HepG2 (cell line): ENCODE data around the gene PPIP5K2. TPM values are rescaled to one million over a fixed set of nuclear protein-coding genes. Genes with fewer than 3 reads are reported as not detected.

Experiments used
- ATAC-seq: fragments of 200-7000 bp; cut with Tn5 transposase; 3 replicates; pipeline ENCODE4 v1.9.1; 2020; ENCODE audit warnings: mild to moderate bottlenecking, moderate library complexity
- BruUV-seq: library from RNA; stranded (reverse); fragments of 400-500 nt; replicated peaks from 2 replicates; lab custom pipeline; 2021; lab: Mats Ljungman, UMichigan
- CTCF ChIA-PET: fragments of 300-600 bp; formaldehyde crosslinking; extraction: SDS; loops from one replicate; lab custom pipeline; 2021; ENCODE audit warnings: low total read pairs, inconsistent platforms, low intra/inter-chr PET ratio; lab: Yijun Ruan, JAX
- POLR2A ChIA-PET: fragments of 350-600 bp; sonication (Branson Sonifier 250); formaldehyde crosslinking; loops from one replicate; lab custom pipeline; 2020; ENCODE audit warnings: antibody characterized with exemption, inconsistent platforms; lab: Yijun Ruan, JAX
- DNase-seq: peaks from one replicate; pipeline ENCODE4 v3.0.0-alpha.2; 2015; ENCODE audit warnings: low spot score
- FAIRE-seq: peaks from 3 replicates; lab custom pipeline; 2011; peaks lifted over from hg19 to GRCh38; lab: Jason Lieb, UNC
- H2AFZ ChIP-seq: one replicate; pipeline ENCODE4 v1.6.1; 2011; ENCODE audit warnings: low read length, inconsistent platforms
- H3K27ac ChIP-seq: fragments of 300-600 bp; 3 replicates; pipeline ENCODE4 v1.8.0; 2011; ENCODE audit warnings: mixed run types, mild to moderate bottlenecking, mixed read lengths, low read length, inconsistent platforms; ENCODE audit not compliant: insufficient read depth; ENCODE audit errors: extremely low read length
- H3K27me3 ChIP-seq, 2 experiments: fragments of 200-600 bp in 1 of 2; 2 replicates in 1 of 2; 3 replicates in 1 of 2; pipeline versions ENCODE4 v1.6.0 to v1.8.0; 2011; ENCODE audit warnings: low read length in 2 of 2, mild to moderate bottlenecking in 2 of 2, moderate library complexity in 2 of 2, inconsistent platforms in 1 of 2; ENCODE audit not compliant: insufficient read depth in 2 of 2, control insufficient read depth in 1 of 2
- H3K36me3 ChIP-seq, 2 experiments: fragments of 200-600 bp in 1 of 2; replicated peaks in 1 of 2; 2 replicates in 1 of 2; 3 replicates in 1 of 2; pipeline versions ENCODE4 v1.5.1 to v1.8.0; 2011; ENCODE audit warnings: low read length in 2 of 2, inconsistent platforms in 1 of 2; ENCODE audit not compliant: insufficient read depth in 2 of 2, control insufficient read depth in 1 of 2
- H3K4me1 ChIP-seq: 2 replicates; pipeline ENCODE4 v1.5.1; 2012; ENCODE audit warnings: low read length, inconsistent platforms; ENCODE audit not compliant: insufficient read depth
- H3K4me2 ChIP-seq: 2 replicates; pipeline ENCODE4 v1.6.0; 2011; ENCODE audit warnings: low read depth, low read length, inconsistent platforms
- H3K4me3 ChIP-seq, 3 experiments: fragments of 200-600 bp in 1 of 3; sonication (generic), shearing (Covaris generic) in 1 of 3; replicated peaks in 1 of 3; 2 replicates each; pipeline ENCODE4 v1.5.1; 2011 to 2016; ENCODE audit warnings: low read length in 3 of 3, inconsistent platforms in 2 of 3, low read depth in 2 of 3, mild to moderate bottlenecking in 2 of 3, control low read depth in 1 of 3, mixed read lengths in 1 of 3; ENCODE audit not compliant: insufficient read depth in 1 of 3
- H3K79me2 ChIP-seq: one replicate; pipeline ENCODE4 v1.6.1; 2011; ENCODE audit warnings: low read length, inconsistent platforms; ENCODE audit not compliant: insufficient read depth
- H3K9ac ChIP-seq: 2 replicates; pipeline ENCODE4 v1.6.0; 2011; ENCODE audit warnings: mild to moderate bottlenecking, low read depth, low read length, inconsistent platforms; ENCODE audit not compliant: insufficient read depth
- H3K9me3 ChIP-seq: 2 replicates; pipeline ENCODE4 v1.5.1; 2012; ENCODE audit warnings: mild to moderate bottlenecking, low read length
- H4K20me1 ChIP-seq: 2 replicates; pipeline ENCODE4 v1.6.0; 2011; ENCODE audit warnings: inconsistent platforms, mild to moderate bottlenecking, low read length, moderate library complexity; ENCODE audit not compliant: insufficient read depth
- DPF2 ChIP-seq: sonication (generic); formaldehyde crosslinking; IDR thresholded peaks from 2 replicates; pipeline ENCODE4 v1.4.0; 2020; ENCODE audit warnings: mild to moderate bottlenecking, low read depth, missing genetic modification reagents, borderline replicate concordance
- HMG20A ChIP-seq: IDR thresholded peaks from 2 replicates; pipeline ENCODE4 v1.6.1; 2016; ENCODE audit warnings: borderline replicate concordance
- HNRNPUL1 ChIP-seq: fragments of 200-400 bp; formaldehyde crosslinking; IDR thresholded peaks from 2 replicates; pipeline ENCODE4 v1.6.1; 2017; ENCODE audit warnings: low read depth, mild to moderate bottlenecking, low read length, moderate library complexity
- IRF2 ChIP-seq: IDR thresholded peaks from 2 replicates; pipeline ENCODE4 v1.6.1; 2018; ENCODE audit warnings: missing genetic modification reagents, missing compliant biosample characterization
- IRX3 ChIP-seq: sonication (generic); formaldehyde crosslinking; IDR thresholded peaks from 2 replicates; pipeline ENCODE4 v1.8.1; 2023; ENCODE audit warnings: mild to moderate bottlenecking, low read depth, missing genetic modification reagents, borderline replicate concordance
- NR1H2 ChIP-seq: sonication (generic); formaldehyde crosslinking; IDR thresholded peaks from 2 replicates; pipeline ENCODE4 v1.8.1; 2022; ENCODE audit warnings: low read depth, missing genetic modification reagents, borderline replicate concordance
- ONECUT2 ChIP-seq: sonication (generic); formaldehyde crosslinking; IDR thresholded peaks from 2 replicates; pipeline ENCODE4 v1.4.0; 2020; ENCODE audit warnings: missing genetic modification reagents
- RARG ChIP-seq: sonication (generic); formaldehyde crosslinking; IDR thresholded peaks from 2 replicates; pipeline ENCODE4 v1.4.0; 2020; ENCODE audit warnings: low read depth, mild to moderate bottlenecking, missing genetic modification reagents
- SAFB2 ChIP-seq: sonication (generic); formaldehyde crosslinking; IDR thresholded peaks from 2 replicates; pipeline ENCODE4 v1.5.1; 2020; ENCODE audit warnings: missing genetic modification reagents, low read depth, mild to moderate bottlenecking, borderline replicate concordance
- ZNF512B ChIP-seq: sonication (generic); formaldehyde crosslinking; IDR thresholded peaks from 2 replicates; pipeline ENCODE4 v1.5.1; 2020; ENCODE audit warnings: missing genetic modification reagents, mild to moderate bottlenecking, borderline replicate concordance
- ZNF563 ChIP-seq: sonication (generic); formaldehyde crosslinking; IDR thresholded peaks from 2 replicates; pipeline ENCODE4 v1.8.0; 2022; ENCODE audit warnings: mild to moderate bottlenecking, moderate library complexity, missing genetic modification reagents
- ZNF672 ChIP-seq: sonication (generic); formaldehyde crosslinking; IDR thresholded peaks from 2 replicates; pipeline ENCODE4 v1.8.1; 2022; ENCODE audit warnings: missing genetic modification reagents
- WGBS: methylation state at CpG from one replicate; pipeline ENCODE4 v1.1.6; 2017; ENCODE audit warnings: low lambda C conversion rate; 5-methylcytosine and 5-hydroxymethylcytosine counted together
- in situ Hi-C: cut with HindIII; loops from 2 replicates; pipeline ENCODE4 v1.10.0; 2017; ENCODE audit warnings: low pct_unique_long_range_greater_than_20kb; ENCODE audit not compliant: extremely low pct_ligation_motif_present
- intact Hi-C: fragments of 100-400 bp; cut with micrococcal nuclease; formaldehyde crosslinking; loops from one replicate; pipeline ENCODE4 v1.10.0; 2022; ENCODE audit not compliant: unreplicated experiment
- polyA plus RNA-seq, 8 experiments: library from polyadenylated mRNA; depleted of rRNA in 3 of 8; stranded (reverse) in 7 of 8; unstranded in 1 of 8; fragments of >200 nt; fragmentation: Illumina TruSeq in 4 of 8; extraction: Trizol in 4 of 8; gene quantifications; 2 replicates each; pipeline versions ENCODE4 v1.2.1 to v1.2.3, GENCODE V29; 2011 to 2016; ENCODE audit warnings: low read depth in 4 of 8, missing spikeins in 1 of 8, mixed read lengths in 1 of 8; ENCODE audit not compliant: insufficient read depth in 1 of 8
- total RNA-seq, 5 experiments: library from RNA; depleted of rRNA; stranded (reverse); fragments of >200 nt; fragmentation: Illumina TruSeq; extraction: Trizol; gene quantifications; 2 replicates each; pipeline ENCODE4 v1.2.3, GENCODE V29; 2016; ENCODE audit warnings: low read depth in 1 of 5
- TF ChIP-seq, protein P1 (sequence below): IDR thresholded peaks from 2 replicates; pipeline ENCODE4 v1.6.1; 2018; ENCODE audit warnings: missing genetic modification reagents, mild to moderate bottlenecking, missing compliant biosample characterization
- TF ChIP-seq, protein P2 (sequence below): sonication (generic); formaldehyde crosslinking; IDR thresholded peaks from 2 replicates; pipeline ENCODE4 v1.4.0; 2020; ENCODE audit warnings: mild to moderate bottlenecking, missing genetic modification reagents

PPIP5K2 gene
- total and polyA plus RNA-seq, 2 of the 13 experiments (the other 11 are each of a cell fraction or from before 2014, with no cell fraction given) = 19.7 to 45.6 TPM

DNA sequence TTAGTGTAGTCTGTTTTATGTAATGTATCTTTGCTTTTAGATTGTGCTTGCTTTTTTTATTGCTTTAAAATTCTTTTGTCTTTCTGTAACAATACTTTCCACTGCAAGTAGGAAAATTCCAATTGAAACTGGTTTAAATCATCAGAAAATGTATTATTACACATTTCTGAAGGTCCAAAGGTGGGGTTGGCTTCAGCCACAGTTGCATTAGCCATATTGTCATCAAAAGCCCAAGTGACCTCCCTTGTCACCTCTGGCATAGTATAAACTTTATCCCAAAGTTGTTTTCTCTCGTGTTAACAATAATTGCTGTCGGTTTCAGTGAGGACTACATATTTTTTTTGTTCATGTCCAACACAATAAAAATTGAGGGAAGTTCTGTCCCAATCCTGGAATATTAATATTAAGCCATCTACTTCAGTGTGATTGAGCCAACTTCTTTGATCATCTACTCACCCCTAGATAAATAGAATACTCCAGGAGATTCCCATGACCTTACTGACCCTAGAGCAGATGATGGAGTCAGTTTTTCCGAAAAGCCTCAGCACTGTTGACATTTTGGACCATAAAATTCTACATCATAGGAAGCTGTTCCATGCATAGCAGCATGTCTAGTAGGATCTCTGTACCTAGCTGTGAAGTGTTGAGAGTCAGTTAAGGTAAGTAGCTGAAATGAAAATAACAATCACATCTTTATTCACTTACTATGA, 86.0 kb downstream of the PPIP5K2 start:
- Histone ChIP-seq H3K4me3 (no peak overlapping the region), H3K4me2 (no peak overlapping the region), H3K36me3 (peaks cover 0 to 2% of the 10 kb centered on the region in 2 experiments; a peak in 2 of 5 replicates), H3K79me2 (no peaks in the 10 kb centered on the region), H3K27ac (no peak overlapping the region), H3K9me3 (no peaks in the 10 kb centered on the region), H3K9ac (no peak overlapping the region), H3K27me3 (no peaks in the 10 kb centered on the region), H4K20me1 (no peaks in the 10 kb centered on the region), H2AFZ (no peak overlapping the region), H3K4me1 (no peaks in the 10 kb centered on the region)
- no peak for TF ChIP-seq HMG20A (CRISPR knock-in tag)
- no peak for ATAC-seq
- 96% methylated on average over 3 of the region's 3 CpGs for WGBS
- POLR2A ChIA-PET = no interaction called here
- CTCF ChIA-PET = no interaction called here
- no peak for DNase-seq
- FAIRE-seq = no peak
- intact Hi-C loops = no loop called here
- BruUV-seq = no TSS peak
- in situ Hi-C loops = no loop called here

GRCh38 chr5:103207011-103207410, 86.9 kb downstream of the PPIP5K2 start:
- CTCF ChIA-PET = no interaction called here
- 100% methylated on average over 1 of the region's 1 CpG for WGBS
- no peak overlapping the region for H3K4me3 ChIP-seq
- H3K36me3 ChIP-seq = no peaks in the 10 kb centered on the region
- no peak for FAIRE-seq
- no peaks in the 10 kb centered on the region for H3K9me3 ChIP-seq
- H3K4me2 ChIP-seq = no peak overlapping the region
- POLR2A ChIA-PET = no interaction called here
- no peaks in the 10 kb centered on the region for H4K20me1 ChIP-seq
- no peak overlapping the region for H3K27ac ChIP-seq
- ATAC-seq = no peak
- in situ Hi-C loops = no loop called here
- no peaks in the 10 kb centered on the region for H3K4me1 ChIP-seq
- BruUV-seq = no TSS peak
- intact Hi-C loops = no loop called here
- DNase-seq = no peak
- no peaks in the 10 kb centered on the region for H3K27me3 ChIP-seq
- H3K9ac ChIP-seq = no peak overlapping the region
- no peak overlapping the region for H2AFZ ChIP-seq
- no peaks in the 10 kb centered on the region for H3K79me2 ChIP-seq
- TF ChIP-seq HNRNPUL1 (no peak), SAFB2 (CRISPR knock-in tag) (no peak), ONECUT2 (no peak), ZNF512B (CRISPR knock-in tag) (no peak), NR1H2 (CRISPR knock-in tag) (no peak), ZNF563 (CRISPR knock-in tag) (no peak), IRF2 (CRISPR knock-in tag) (no peak), RARG (CRISPR knock-in tag) (no peak), IRX3 (no peak), ZNF672 (CRISPR knock-in tag) (no peak), DPF2 (CRISPR knock-in tag) (no peak)
- TF ChIP-seq, protein P1, sequence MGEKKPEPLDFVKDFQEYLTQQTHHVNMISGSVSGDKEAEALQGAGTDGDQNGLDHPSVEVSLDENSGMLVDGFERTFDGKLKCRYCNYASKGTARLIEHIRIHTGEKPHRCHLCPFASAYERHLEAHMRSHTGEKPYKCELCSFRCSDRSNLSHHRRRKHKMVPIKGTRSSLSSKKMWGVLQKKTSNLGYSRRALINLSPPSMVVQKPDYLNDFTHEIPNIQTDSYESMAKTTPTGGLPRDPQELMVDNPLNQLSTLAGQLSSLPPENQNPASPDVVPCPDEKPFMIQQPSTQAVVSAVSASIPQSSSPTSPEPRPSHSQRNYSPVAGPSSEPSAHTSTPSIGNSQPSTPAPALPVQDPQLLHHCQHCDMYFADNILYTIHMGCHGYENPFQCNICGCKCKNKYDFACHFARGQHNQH (CRISPR knock-in tag) = no peak
- TF ChIP-seq, protein P2, sequence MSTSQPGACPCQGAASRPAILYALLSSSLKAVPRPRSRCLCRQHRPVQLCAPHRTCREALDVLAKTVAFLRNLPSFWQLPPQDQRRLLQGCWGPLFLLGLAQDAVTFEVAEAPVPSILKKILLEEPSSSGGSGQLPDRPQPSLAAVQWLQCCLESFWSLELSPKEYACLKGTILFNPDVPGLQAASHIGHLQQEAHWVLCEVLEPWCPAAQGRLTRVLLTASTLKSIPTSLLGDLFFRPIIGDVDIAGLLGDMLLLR (CRISPR knock-in tag) = no peak
